ENCODE results near the gene JAKMIP1.

The JAKMIP1 gene

GRCh38 chr4:6017030-6017429 is 183.3 kb downstream of the JAKMIP1 start:
- no peaks in the 10 kb centered on the region for H3K36me3 ChIP-seq (ENCODE audit: control insufficient read depth, low read length)

GRCh38 chr4:6013564-6013963 is 186.8 kb downstream of the JAKMIP1 start:
- Histone ChIP-seq H3K79me2 (ENCODE audit: control insufficient read depth, low read length) (no peaks in the 10 kb centered on the region), H3K4me3 (ENCODE audit: low read length) (no peak overlapping the region), H3F3A (ENCODE audit: control insufficient read depth, insufficient read depth) (no peaks in the 10 kb centered on the region), H3K4me1 (ENCODE audit: control insufficient read depth, low read length) (no peaks in the 10 kb centered on the region), H3K27me3 (ENCODE audit: control insufficient read depth, low read length) (no peaks in the 10 kb centered on the region), H3K9me3 (ENCODE audit: control insufficient read depth, insufficient read depth, low read length) (no peaks in the 10 kb centered on the region), H3K9me2 (replicated peaks; ENCODE audit: control insufficient read depth, low read length) (no peaks in the 10 kb centered on the region), H4K20me1 (ENCODE audit: control insufficient read depth, insufficient read depth, low read depth, low read length) (no peaks in the 10 kb centered on the region), H3K27ac (ENCODE audit: low read depth, low read length) (no peak overlapping the region), H3K4me2 (ENCODE audit: low read length) (no peak overlapping the region), H3K36me3 (ENCODE audit: control insufficient read depth, low read length) (no peaks in the 10 kb centered on the region)
- TF ChIP-seq EZH2phosphoT487 (IDR thresholded peaks at IDR 0.05; ENCODE audit: borderline replicate concordance, low read length), result no peak
- TF ChIP-seq CTCF (IDR thresholded peaks at IDR 0.05; ENCODE audit: low read depth, low read length, poor library complexity, severe bottlenecking), result no peak

More at GRCh38 chr4:6017030-6017429, 183.3 kb downstream of the JAKMIP1 start:
- H3K27ac ChIP-seq (ENCODE audit: low read depth, low read length), result no peak overlapping the region
- no peaks in the 10 kb centered on the region for H3K27me3 ChIP-seq (ENCODE audit: control insufficient read depth, low read length)
- no peak for TF ChIP-seq CTCF (IDR thresholded peaks at IDR 0.05; ENCODE audit: low read depth, low read length, poor library complexity, severe bottlenecking)
- no peak for TF ChIP-seq EZH2phosphoT487 (IDR thresholded peaks at IDR 0.05; ENCODE audit: borderline replicate concordance, low read length)
- no peaks in the 10 kb centered on the region for H3K9me3 ChIP-seq (ENCODE audit: control insufficient read depth, insufficient read depth, low read length)
- H3K4me2 ChIP-seq (ENCODE audit: low read length), result no peak overlapping the region
- no peaks in the 10 kb centered on the region for H4K20me1 ChIP-seq (ENCODE audit: control insufficient read depth, insufficient read depth, low read depth, low read length)
- H3K9me2 ChIP-seq (replicated peaks; ENCODE audit: control insufficient read depth, low read length), result no peaks in the 10 kb centered on the region
- H3K79me2 ChIP-seq (ENCODE audit: control insufficient read depth, low read length), result no peaks in the 10 kb centered on the region
- no peaks in the 10 kb centered on the region for H3F3A ChIP-seq (ENCODE audit: control insufficient read depth, insufficient read depth)
- no peak overlapping the region for H3K4me3 ChIP-seq (ENCODE audit: low read length)
- no peaks in the 10 kb centered on the region for H3K4me1 ChIP-seq (ENCODE audit: control insufficient read depth, low read length)

- TF ChIP-seq EZH2phosphoT487 (IDR thresholded peaks at IDR 0.05; ENCODE audit: borderline replicate concordance, low read length) (no peak), CTCF (IDR thresholded peaks at IDR 0.05; ENCODE audit: low read depth, low read length, poor library complexity, severe bottlenecking) (no peak)
- no peaks in the 10 kb centered on the region for H3K9me3 ChIP-seq (ENCODE audit: control insufficient read depth, insufficient read depth, low read length)
- H4K20me1 ChIP-seq (ENCODE audit: control insufficient read depth, insufficient read depth, low read depth, low read length), result no peaks in the 10 kb centered on the region
- no peak overlapping the region for H3K4me2 ChIP-seq (ENCODE audit: low read length)
- no peaks in the 10 kb centered on the region for H3K9me2 ChIP-seq (replicated peaks; ENCODE audit: control insufficient read depth, low read length)
- no peaks in the 10 kb centered on the region for H3K36me3 ChIP-seq (ENCODE audit: control insufficient read depth, low read length)
- no peaks in the 10 kb centered on the region for H3F3A ChIP-seq (ENCODE audit: control insufficient read depth, insufficient read depth)
- no peak overlapping the region for H3K4me3 ChIP-seq (ENCODE audit: low read length)
- H3K79me2 ChIP-seq (ENCODE audit: control insufficient read depth, low read length), result no peaks in the 10 kb centered on the region
- no peaks in the 10 kb centered on the region for H3K4me1 ChIP-seq (ENCODE audit: control insufficient read depth, low read length)
- H3K27ac ChIP-seq (ENCODE audit: low read depth, low read length), result no peak overlapping the region
- H3K27me3 ChIP-seq (ENCODE audit: control insufficient read depth, low read length), result no peaks in the 10 kb centered on the region
These were observed 188.1 kb downstream of the JAKMIP1 start for GRCh38 chr4:6012200-6012599.

- no peak overlapping the region for H3K4me2 ChIP-seq (ENCODE audit: low read length)
- no peaks in the 10 kb centered on the region for H3K79me2 ChIP-seq (ENCODE audit: control insufficient read depth, low read length)
- no peaks in the 10 kb centered on the region for H3K36me3 ChIP-seq (ENCODE audit: control insufficient read depth, low read length)
- no peak overlapping the region for H3K27ac ChIP-seq (ENCODE audit: low read depth, low read length)
- TF ChIP-seq EZH2phosphoT487 (IDR thresholded peaks at IDR 0.05; ENCODE audit: borderline replicate concordance, low read length) (no peak), CTCF (IDR thresholded peaks at IDR 0.05; ENCODE audit: low read depth, low read length, poor library complexity, severe bottlenecking) (no peak)
- H3K4me1 ChIP-seq (ENCODE audit: control insufficient read depth, low read length), result no peaks in the 10 kb centered on the region
- H3K4me3 ChIP-seq (ENCODE audit: low read length), result no peak overlapping the region
- no peaks in the 10 kb centered on the region for H3K27me3 ChIP-seq (ENCODE audit: control insufficient read depth, low read length)
- H3K9me2 ChIP-seq (replicated peaks; ENCODE audit: control insufficient read depth, low read length), result no peaks in the 10 kb centered on the region
- H3F3A ChIP-seq (ENCODE audit: control insufficient read depth, insufficient read depth), result no peaks in the 10 kb centered on the region
- H3K9me3 ChIP-seq (ENCODE audit: control insufficient read depth, insufficient read depth, low read length), result no peaks in the 10 kb centered on the region
- H4K20me1 ChIP-seq (ENCODE audit: control insufficient read depth, insufficient read depth, low read depth, low read length), result no peaks in the 10 kb centered on the region
These were observed 188.7 kb downstream of the JAKMIP1 start for GRCh38 chr4:6011686-6012085.
